ENCODE data around the gene RNF41. TPM values are rescaled to one million over a fixed set of nuclear protein-coding genes. Genes with fewer than 3 reads are reported as not detected.
A peak's percentile ranks its signal among the peaks of the same experiment; 100 is the strongest.

RNF41 gene
- total RNA-seq, 2 donors from 2014 or later: 66.6 to 76.5 TPM

DNA sequence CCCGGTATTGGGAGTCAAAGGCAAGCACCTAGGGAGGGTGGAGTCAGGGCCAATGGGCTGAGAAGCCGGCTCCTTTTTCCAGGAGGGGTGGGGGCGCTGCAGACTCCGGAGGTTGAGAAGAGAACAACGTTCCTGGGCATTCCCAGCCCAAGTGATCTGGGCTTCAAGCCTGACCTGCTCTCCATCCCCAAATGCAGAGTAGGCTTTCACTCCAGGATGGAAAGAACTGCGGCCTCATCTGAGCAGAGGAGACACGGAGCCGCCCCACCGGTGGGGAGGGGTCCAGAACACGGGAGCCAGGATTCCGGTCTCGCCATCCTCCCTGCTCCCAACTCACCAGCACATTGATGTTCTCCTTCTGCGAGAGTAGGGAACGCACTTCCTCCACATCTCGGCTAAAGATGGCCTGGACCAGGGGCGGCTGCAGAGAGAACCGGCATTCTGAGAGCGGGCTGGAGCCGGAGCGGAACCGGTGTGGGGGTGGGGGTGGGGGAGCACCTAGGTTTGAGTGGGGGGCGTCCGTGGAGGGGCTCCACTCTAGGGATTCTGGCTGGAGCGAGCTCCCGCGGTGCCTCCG is 35.9 kb upstream of the RNF41 start:
- H3K4me3 ChIP-seq: peak overlapping the region; percentile 85
- H3K36me3 ChIP-seq: peaks cover 31% of the 10 kb centered on the region
- H3K27ac ChIP-seq: peak overlapping the region; percentile 73 to 75
- peaks cover 13 to 30% of the 10 kb centered on the region in 2 donors for H3K4me1 ChIP-seq (ENCODE audit: control insufficient read depth in 1 of 2, low read depth in 2 of 2)
- ATAC-seq (ENCODE audit: insufficient number of reproducible peaks, low FRiP score, low read depth) (no peak), DNase-seq (ENCODE audit: low spot score) (no peak)
- no peaks in the 10 kb centered on the region for H3K27me3 ChIP-seq (replicated peaks; ENCODE audit: insufficient read depth)
- no peaks in the 10 kb centered on the region for H3K9me3 ChIP-seq
- TF ChIP-seq, protein P1, sequence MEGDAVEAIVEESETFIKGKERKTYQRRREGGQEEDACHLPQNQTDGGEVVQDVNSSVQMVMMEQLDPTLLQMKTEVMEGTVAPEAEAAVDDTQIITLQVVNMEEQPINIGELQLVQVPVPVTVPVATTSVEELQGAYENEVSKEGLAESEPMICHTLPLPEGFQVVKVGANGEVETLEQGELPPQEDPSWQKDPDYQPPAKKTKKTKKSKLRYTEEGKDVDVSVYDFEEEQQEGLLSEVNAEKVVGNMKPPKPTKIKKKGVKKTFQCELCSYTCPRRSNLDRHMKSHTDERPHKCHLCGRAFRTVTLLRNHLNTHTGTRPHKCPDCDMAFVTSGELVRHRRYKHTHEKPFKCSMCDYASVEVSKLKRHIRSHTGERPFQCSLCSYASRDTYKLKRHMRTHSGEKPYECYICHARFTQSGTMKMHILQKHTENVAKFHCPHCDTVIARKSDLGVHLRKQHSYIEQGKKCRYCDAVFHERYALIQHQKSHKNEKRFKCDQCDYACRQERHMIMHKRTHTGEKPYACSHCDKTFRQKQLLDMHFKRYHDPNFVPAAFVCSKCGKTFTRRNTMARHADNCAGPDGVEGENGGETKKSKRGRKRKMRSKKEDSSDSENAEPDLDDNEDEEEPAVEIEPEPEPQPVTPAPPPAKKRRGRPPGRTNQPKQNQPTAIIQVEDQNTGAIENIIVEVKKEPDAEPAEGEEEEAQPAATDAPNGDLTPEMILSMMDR (IDR thresholded peaks at IDR 0.05): no peak

- no peak for ATAC-seq (ENCODE audit: insufficient number of reproducible peaks, low FRiP score, low read depth)
- H3K4me3 ChIP-seq: peak overlapping the region; percentile 85
- peaks cover 13 to 30% of the 10 kb centered on the region in 2 donors for H3K4me1 ChIP-seq (ENCODE audit: control insufficient read depth in 1 of 2, low read depth in 2 of 2)
- H3K9me3 ChIP-seq: no peaks in the 10 kb centered on the region
- no peak for DNase-seq (ENCODE audit: low spot score)
- no peaks in the 10 kb centered on the region for H3K27me3 ChIP-seq (replicated peaks; ENCODE audit: insufficient read depth)
- peaks cover 36% of the 10 kb centered on the region for H3K36me3 ChIP-seq
- peak overlapping the region; percentile 6 to 14 for H3K27ac ChIP-seq
- TF ChIP-seq, protein P1 (IDR thresholded peaks at IDR 0.05): no peak
Observed at GRCh38 chr12:56257071-56257470, 35.3 kb upstream of the RNF41 start.

GRCh38 chr12:56256326-56256960 is 34.7 kb upstream of the RNF41 start:
- ATAC-seq (ENCODE audit: insufficient number of reproducible peaks, low FRiP score, low read depth) (no peak), DNase-seq (ENCODE audit: low spot score) (no peak)
- H3K4me3 ChIP-seq: peak overlapping the region; percentile 85
- no peaks in the 10 kb centered on the region for H3K9me3 ChIP-seq
- H3K36me3 ChIP-seq: peaks cover 42% of the 10 kb centered on the region
- H3K27ac ChIP-seq: peak overlapping the region; percentile 6 to 8
- H3K4me1 ChIP-seq (ENCODE audit: control insufficient read depth in 1 of 2, low read depth in 2 of 2): peaks cover 13 to 30% of the 10 kb centered on the region in 2 donors
- no peaks in the 10 kb centered on the region for H3K27me3 ChIP-seq (replicated peaks; ENCODE audit: insufficient read depth)
- TF ChIP-seq, protein P1 (IDR thresholded peaks at IDR 0.05): no peak

GRCh38 chr12:56255671-56256070 is 33.9 kb upstream of the RNF41 start:
- Histone ChIP-seq H3K4me1 (ENCODE audit: control insufficient read depth in 1 of 2, low read depth in 2 of 2) (peaks cover 13 to 30% of the 10 kb centered on the region in 2 donors), H3K4me3 (no peak overlapping the region), H3K36me3 (peaks cover 47% of the 10 kb centered on the region), H3K27ac (no peak overlapping the region), H3K9me3 (no peaks in the 10 kb centered on the region), H3K27me3 (replicated peaks; ENCODE audit: insufficient read depth) (no peaks in the 10 kb centered on the region)
- ATAC-seq (ENCODE audit: insufficient number of reproducible peaks, low FRiP score, low read depth): no peak
- TF ChIP-seq, protein P1 (IDR thresholded peaks at IDR 0.05): no peak
- DNase-seq (ENCODE audit: low spot score): no peak

DNA sequence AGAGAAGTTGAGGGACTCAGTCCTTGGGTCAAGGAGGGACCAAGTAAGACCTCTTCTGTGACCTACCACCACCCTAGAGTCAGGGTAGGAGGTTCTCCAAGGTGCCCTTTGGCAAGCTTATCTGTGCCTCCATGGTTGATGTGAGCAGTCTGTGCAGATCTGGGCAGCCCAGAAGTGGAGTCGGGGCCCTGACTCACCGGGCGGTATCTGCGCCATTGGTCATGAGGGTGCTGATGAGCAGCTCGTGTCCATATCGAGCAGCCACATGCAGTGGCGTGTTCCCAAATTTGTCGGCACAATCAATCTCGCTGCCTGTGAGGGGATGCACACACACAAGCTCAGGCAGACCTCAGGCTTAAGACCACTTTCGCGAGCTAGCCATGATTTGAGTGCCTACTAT is 31.4 kb upstream of the RNF41 start:
- H3K4me3 ChIP-seq: no peak overlapping the region
- no peak for ATAC-seq (ENCODE audit: insufficient number of reproducible peaks, low FRiP score, low read depth)
- no peaks in the 10 kb centered on the region for H3K27me3 ChIP-seq (replicated peaks; ENCODE audit: insufficient read depth)
- no peak overlapping the region for H3K27ac ChIP-seq
- DNase-seq (ENCODE audit: low spot score): no peak
- peaks cover 64% of the 10 kb centered on the region for H3K36me3 ChIP-seq
- TF ChIP-seq, protein P1 (IDR thresholded peaks at IDR 0.05): no peak
- H3K9me3 ChIP-seq: no peaks in the 10 kb centered on the region
- peaks cover 13 to 22% of the 10 kb centered on the region in 2 donors for H3K4me1 ChIP-seq (ENCODE audit: control insufficient read depth in 1 of 2, low read depth in 2 of 2)
